ENCODE measurements around the gene CD37. TPM values are rescaled to one million over a fixed set of nuclear protein-coding genes. Genes with fewer than 3 reads are reported as not detected.

The CD37 gene
- total RNA-seq, 1 experiment from 2014 or later: not detected

DNA sequence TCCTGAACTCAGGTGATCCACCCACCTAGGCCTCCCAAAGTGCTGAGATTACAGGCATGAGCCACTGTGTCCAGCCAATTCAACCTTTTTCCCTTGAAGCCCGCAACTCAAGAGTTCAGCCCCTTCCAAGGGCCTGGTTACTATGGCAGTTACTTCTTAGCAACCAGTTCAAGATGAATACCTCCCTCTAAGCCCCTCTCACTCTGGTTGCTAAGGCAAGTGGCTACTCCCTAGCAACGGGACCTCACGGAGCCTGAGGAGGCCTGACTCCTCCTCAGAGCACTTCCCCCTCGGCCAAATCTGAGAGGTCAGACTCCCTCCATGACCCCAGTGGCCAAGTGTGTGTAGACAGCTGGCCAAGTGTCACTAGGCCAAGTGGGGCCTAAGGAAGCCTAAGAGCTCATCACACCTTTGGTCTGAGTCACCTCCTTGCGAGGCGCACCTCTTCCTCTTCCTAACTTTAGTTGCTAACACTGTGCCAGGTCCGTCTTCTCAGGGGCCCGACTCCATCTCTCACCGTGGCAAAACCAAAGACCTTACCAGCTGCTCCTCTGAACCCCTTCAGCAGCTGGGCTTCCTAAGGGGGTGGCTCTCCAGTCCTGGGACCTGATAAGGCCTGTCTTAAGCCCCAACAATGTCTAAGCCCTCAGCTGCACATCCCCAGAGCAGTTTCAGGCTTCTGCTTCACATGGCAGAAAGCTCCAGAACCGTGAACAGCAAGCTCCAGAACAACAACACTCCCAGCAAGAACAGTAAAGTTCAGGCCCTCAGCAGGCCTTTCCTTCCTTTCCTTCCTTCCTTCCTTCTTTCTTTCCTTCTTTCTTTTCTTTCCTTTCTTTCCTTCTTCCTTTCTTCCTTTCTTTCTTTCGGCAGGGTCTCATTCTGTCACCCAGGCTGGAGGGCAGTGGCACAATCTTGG lies 9.6 kb downstream of the CD37 start:
- Mint-ChIP-seq H3K4me3 (peak overlapping the region in 1 of 2 experiments; percentile 46; a peak in 2 of 5 replicates), H3K27ac (peak overlapping the region in 2 of 3 experiments; percentile 11 to 52; a peak in 2 of 7 replicates), H3K27me3 (ENCODE audit: low read depth) (no peaks in the 10 kb centered on the region), H3K4me1 (peaks cover 8 to 16% of the 10 kb centered on the region in 2 experiments), H3K9me3 (peaks cover 0 to 3% of the 10 kb centered on the region in 2 experiments; a peak in 2 of 5 replicates), H3K36me3 (ENCODE audit: insufficient read depth in 1 of 3, low read depth in 3 of 3) (peaks cover 65 to 99% (median 95%) of the 10 kb centered on the region in 3 experiments)
- H2AK5ac ChIP-seq (ENCODE audit: insufficient read length, low read length): no peak overlapping the region
- H4K8ac ChIP-seq (replicated peaks; ENCODE audit: insufficient read length, low read depth, low read length): no peak overlapping the region
- H3K79me2 ChIP-seq (ENCODE audit: insufficient read depth, low read length): no peaks in the 10 kb centered on the region
- no peak overlapping the region for H3K4ac ChIP-seq (ENCODE audit: low read depth, low read length)
- no peak overlapping the region for H3K27ac ChIP-seq (ENCODE audit: insufficient read length, low read depth, low read length)
- DNase-seq: no peak
- no peak overlapping the region for H2BK120ac ChIP-seq (ENCODE audit: low read depth, low read length, poor library complexity, severe bottlenecking)
- no peak overlapping the region for H2AFZ ChIP-seq (ENCODE audit: low read length)
- H3K9ac ChIP-seq (ENCODE audit: extremely low read depth, insufficient read length, low read length): no peak overlapping the region
- H4K91ac ChIP-seq (ENCODE audit: insufficient read length, low read depth, low read length): no peak overlapping the region
- no peaks in the 10 kb centered on the region for H3K4me1 ChIP-seq (ENCODE audit: insufficient read depth, low read length)
- TF ChIP-seq, protein P1, sequence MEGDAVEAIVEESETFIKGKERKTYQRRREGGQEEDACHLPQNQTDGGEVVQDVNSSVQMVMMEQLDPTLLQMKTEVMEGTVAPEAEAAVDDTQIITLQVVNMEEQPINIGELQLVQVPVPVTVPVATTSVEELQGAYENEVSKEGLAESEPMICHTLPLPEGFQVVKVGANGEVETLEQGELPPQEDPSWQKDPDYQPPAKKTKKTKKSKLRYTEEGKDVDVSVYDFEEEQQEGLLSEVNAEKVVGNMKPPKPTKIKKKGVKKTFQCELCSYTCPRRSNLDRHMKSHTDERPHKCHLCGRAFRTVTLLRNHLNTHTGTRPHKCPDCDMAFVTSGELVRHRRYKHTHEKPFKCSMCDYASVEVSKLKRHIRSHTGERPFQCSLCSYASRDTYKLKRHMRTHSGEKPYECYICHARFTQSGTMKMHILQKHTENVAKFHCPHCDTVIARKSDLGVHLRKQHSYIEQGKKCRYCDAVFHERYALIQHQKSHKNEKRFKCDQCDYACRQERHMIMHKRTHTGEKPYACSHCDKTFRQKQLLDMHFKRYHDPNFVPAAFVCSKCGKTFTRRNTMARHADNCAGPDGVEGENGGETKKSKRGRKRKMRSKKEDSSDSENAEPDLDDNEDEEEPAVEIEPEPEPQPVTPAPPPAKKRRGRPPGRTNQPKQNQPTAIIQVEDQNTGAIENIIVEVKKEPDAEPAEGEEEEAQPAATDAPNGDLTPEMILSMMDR (conservative IDR thresholded peaks at IDR 0.05): no peak
- H3T11ph ChIP-seq (ENCODE audit: low read length): no peak overlapping the region
- no peak overlapping the region for H2BK15ac ChIP-seq (ENCODE audit: low read depth, low read length)
- no peak overlapping the region for H3K56ac ChIP-seq (ENCODE audit: insufficient read length, low read depth, low read length)
- no peak overlapping the region for H2BK20ac ChIP-seq (ENCODE audit: low read depth, low read length, poor library complexity, severe bottlenecking)
- no peak overlapping the region for H3K4me2 ChIP-seq (ENCODE audit: insufficient read depth, insufficient read length, low read length)
- no peaks in the 10 kb centered on the region for H3K9me3 ChIP-seq (ENCODE audit: control insufficient read depth, low read depth, low read length)
- no peak overlapping the region for H3K14ac ChIP-seq (ENCODE audit: insufficient read depth, low read length)
- H3K79me1 ChIP-seq (ENCODE audit: insufficient read depth, low read depth, low read length, poor library complexity, severe bottlenecking): no peaks in the 10 kb centered on the region
- WGBS (ENCODE audit: extremely low coverage, insufficient read length, low lambda C conversion rate): no CpG with 5 or more reads among the region's 11 CpGs
- H3K23ac ChIP-seq (ENCODE audit: insufficient read length, low read depth, low read length): no peak overlapping the region
- no peaks in the 10 kb centered on the region for H3K23me2 ChIP-seq (ENCODE audit: insufficient read length, low read depth, low read length, poor library complexity, severe bottlenecking)
- no peak overlapping the region for H2BK5ac ChIP-seq (ENCODE audit: insufficient read length, low read length)
- no peak overlapping the region for H2BK12ac ChIP-seq (ENCODE audit: insufficient read length, low read depth, low read length)
- H3K27me3 ChIP-seq (ENCODE audit: insufficient read depth, low read length): no peaks in the 10 kb centered on the region
- no peak overlapping the region for H4K5ac ChIP-seq (ENCODE audit: insufficient read length, low read depth, low read length)
- H4K20me1 ChIP-seq (ENCODE audit: control insufficient read depth, insufficient read depth, insufficient read length): no peaks in the 10 kb centered on the region
- no peak overlapping the region for H3K18ac ChIP-seq (ENCODE audit: insufficient read length, low read depth, low read length)

Data from H9 (cell line).